Omental fat pad (tissue), 4 donors: ENCODE data around the gene LMX1B. TPM values are rescaled to one million over a fixed set of nuclear protein-coding genes. Genes with fewer than 3 reads are reported as not detected.

Experiments used
- ATAC-seq: fragments of 150-250 bp; one replicate; pipeline ENCODE4 v1.9.1; 2016; ENCODE audit warnings: mild to moderate bottlenecking, moderate library complexity; ENCODE audit not compliant: low FRiP score
- DNase-seq: peaks from one replicate; pipeline ENCODE4 v3.0.0-alpha.2; 2019; ENCODE audit warnings: low spot score
- CTCF ChIP-seq, 3 donors: fragments of 450-650 bp; IDR thresholded peaks; one replicate each; pipeline ENCODE4 v1.5.1; 2016 to 2017; ENCODE audit warnings: antibody characterized with exemption in 3 of 3, mild to moderate bottlenecking in 3 of 3, moderate library complexity in 2 of 3
- total RNA-seq, 4 donors: library from RNA; depleted of rRNA; stranded (reverse); fragments of >200 nt; gene quantifications; one replicate each; pipeline ENCODE4 v1.1.0, GENCODE V29; 2016

LMX1B gene
- total RNA-seq, 4 donors from 2014 or later, result 0.09 to 1.1 (median 0.31) TPM; not detected in 1

DNA sequence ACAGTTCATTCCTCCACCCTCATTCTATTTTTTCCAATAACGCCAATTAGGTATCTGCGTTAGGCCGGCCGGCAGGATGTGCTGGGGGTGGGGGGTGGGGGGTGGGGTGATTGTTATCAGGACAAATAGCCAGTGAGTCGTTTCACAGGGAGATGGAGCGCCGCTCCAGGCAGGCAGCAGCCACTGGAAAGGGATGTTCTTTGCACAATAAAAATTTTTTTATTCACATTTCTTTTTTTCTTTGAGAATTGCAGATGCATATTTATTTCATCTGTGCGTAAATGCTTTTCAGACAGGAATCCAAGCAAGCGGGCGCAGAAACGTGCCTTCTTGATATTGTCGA, 4.1 kb downstream of the LMX1B start:
- ATAC-seq (no peak), DNase-seq (no peak)
- TF ChIP-seq CTCF (IDR thresholded peaks at IDR 0.05), result no peak

GRCh38 chr9:126618190-126618584, 4.5 kb downstream of the LMX1B start:
- no peak for DNase-seq
- no peak for TF ChIP-seq CTCF (IDR thresholded peaks at IDR 0.05)
- no peak for ATAC-seq

GRCh38 chr9:126618585-126619360, 5.0 kb downstream of the LMX1B start:
- no peak for TF ChIP-seq CTCF (IDR thresholded peaks at IDR 0.05)
- DNase-seq (no peak), ATAC-seq (no peak)

GRCh38 chr9:126619361-126620135, 5.8 kb downstream of the LMX1B start:
- TF ChIP-seq CTCF (IDR thresholded peaks at IDR 0.05), result no peak
- no peak for DNase-seq
- ATAC-seq, result no peak

DNA sequence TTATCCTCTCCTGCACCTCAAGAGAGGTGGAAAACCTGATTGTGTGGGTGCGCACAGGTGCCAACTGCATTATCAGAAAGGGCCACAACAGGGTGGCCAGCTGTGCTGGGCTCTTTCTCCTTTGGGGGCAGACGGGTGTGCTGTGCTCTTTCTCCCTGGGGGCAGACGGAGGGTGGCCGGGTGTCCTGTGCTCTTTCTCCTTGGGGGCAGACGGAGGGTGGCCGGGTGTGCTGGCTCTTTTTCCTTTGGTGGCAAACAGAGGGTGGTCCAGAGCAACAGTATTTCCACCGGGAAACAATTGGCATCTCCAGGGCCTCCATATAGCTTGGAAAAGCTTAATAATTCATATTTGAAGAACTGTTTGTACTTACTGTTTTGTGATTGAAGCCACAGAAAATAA, 6.8 kb downstream of the LMX1B start:
- DNase-seq (no peak), ATAC-seq (no peak)
- no peak for TF ChIP-seq CTCF (IDR thresholded peaks at IDR 0.05)

DNA sequence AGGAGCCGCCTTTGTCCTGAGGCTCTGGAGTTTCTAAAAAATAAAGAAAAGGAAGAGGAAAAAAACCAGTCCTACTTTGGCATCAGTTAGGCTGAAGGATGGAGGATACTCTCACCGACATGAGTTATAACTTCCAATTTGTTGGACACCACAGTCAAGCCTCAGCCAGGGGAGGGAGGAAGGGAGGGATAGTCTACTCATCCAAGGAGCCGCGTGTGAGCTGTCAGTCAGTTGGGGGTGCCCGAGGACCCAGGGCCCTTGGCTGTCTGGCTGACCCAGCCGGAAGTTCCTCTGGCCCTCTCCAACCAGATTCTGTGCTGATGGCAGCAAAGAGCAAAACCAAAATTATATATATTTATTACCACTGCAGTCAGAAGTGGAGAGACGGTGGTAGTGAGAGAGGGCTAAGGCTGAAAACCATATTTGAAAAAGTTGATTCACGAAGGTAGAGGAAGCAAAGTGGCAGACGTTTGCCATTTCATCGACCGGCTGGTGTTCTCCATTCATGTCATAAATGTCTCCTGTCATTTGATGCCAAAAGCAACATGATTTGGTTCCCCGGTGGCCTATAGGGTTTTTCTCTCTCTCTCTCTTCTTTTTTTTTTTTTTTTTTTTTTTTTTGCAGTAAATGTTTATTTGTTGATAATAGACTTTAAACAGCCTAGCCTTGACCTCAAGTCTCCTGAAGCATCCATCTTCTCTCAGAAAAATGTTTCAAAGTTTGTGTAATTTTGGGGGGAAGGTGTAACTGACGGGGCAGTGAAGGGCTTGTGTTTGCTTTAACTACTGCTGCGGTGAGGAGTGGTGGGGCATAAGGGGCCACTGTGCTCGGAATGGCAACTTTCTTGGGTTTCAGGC, 7.6 kb downstream of the LMX1B start:
- no peak for ATAC-seq
- TF ChIP-seq CTCF (IDR thresholded peaks at IDR 0.05), result no peak
- no peak for DNase-seq
